HepG2 (cell line): ENCODE results near the gene NT5DC4. TPM values are rescaled to one million over a fixed set of nuclear protein-coding genes. Genes with fewer than 3 reads are reported as not detected.
A peak's percentile ranks its signal among the peaks of the same experiment; 100 is the strongest.

Source experiments
- NFE2L2 ChIP-seq: fragments of 150-350 bp; IDR thresholded peaks from 2 replicates; pipeline ENCODE4 v1.6.1; 2014; ENCODE audit warnings: low read length
- POLR2AphosphoS2 ChIP-seq: IDR thresholded peaks from 2 replicates; pipeline ENCODE4 v1.6.1; 2011; ENCODE audit warnings: low read depth, low read length, improper control_type of control experiment
- TBL1XR1 ChIP-seq: fragments of 150-350 bp; IDR thresholded peaks from 2 replicates; pipeline ENCODE4 v1.6.1; 2014; ENCODE audit warnings: borderline replicate concordance, low read length; ENCODE audit not compliant: partially characterized antibody
- TOE1 ChIP-seq: sonication (generic); formaldehyde crosslinking; IDR thresholded peaks from 2 replicates; pipeline ENCODE4 v1.4.0; 2020; ENCODE audit warnings: mild to moderate bottlenecking, missing genetic modification reagents
- ZNF180 ChIP-seq: sonication (generic); formaldehyde crosslinking; IDR thresholded peaks from 2 replicates; pipeline ENCODE4 v1.4.0; 2020; ENCODE audit warnings: low read depth, missing genetic modification reagents, borderline replicate concordance
- ZNF232 ChIP-seq: sonication (generic); formaldehyde crosslinking; IDR thresholded peaks from 2 replicates; pipeline ENCODE4 v1.4.0; 2020; ENCODE audit warnings: missing genetic modification reagents, borderline replicate concordance
- polyA plus RNA-seq, 8 experiments: library from polyadenylated mRNA; depleted of rRNA in 3 of 8; stranded (reverse) in 7 of 8; unstranded in 1 of 8; fragments of >200 nt; fragmentation: Illumina TruSeq in 4 of 8; extraction: Trizol in 4 of 8; gene quantifications; 2 replicates each; pipeline versions ENCODE4 v1.2.1 to v1.2.3, GENCODE V29; 2011 to 2016; ENCODE audit warnings: low read depth in 4 of 8, missing spikeins in 1 of 8, mixed read lengths in 1 of 8; ENCODE audit not compliant: insufficient read depth in 1 of 8
- total RNA-seq, 5 experiments: library from RNA; depleted of rRNA; stranded (reverse); fragments of >200 nt; fragmentation: Illumina TruSeq; extraction: Trizol; gene quantifications; 2 replicates each; pipeline ENCODE4 v1.2.3, GENCODE V29; 2016; ENCODE audit warnings: low read depth in 1 of 5
- TF ChIP-seq, protein P1 (sequence below): sonication (generic); formaldehyde crosslinking; IDR thresholded peaks from 2 replicates; pipeline ENCODE4 v1.4.0; 2020; ENCODE audit warnings: mild to moderate bottlenecking, missing genetic modification reagents
- TF ChIP-seq, protein P2 (sequence below): sonication (generic); formaldehyde crosslinking; IDR thresholded peaks from 2 replicates; pipeline ENCODE4 v1.4.0; 2020; ENCODE audit warnings: missing genetic modification reagents
- TF ChIP-seq, protein P3 (sequence below): sonication (generic); formaldehyde crosslinking; IDR thresholded peaks from 2 replicates; pipeline ENCODE4 v1.5.1; 2020; ENCODE audit warnings: missing genetic modification reagents, mild to moderate bottlenecking, borderline replicate concordance
- TF ChIP-seq, protein P4 (sequence below): sonication (generic); formaldehyde crosslinking; IDR thresholded peaks from 2 replicates; pipeline ENCODE4 v1.4.0; 2020; ENCODE audit warnings: mild to moderate bottlenecking, missing genetic modification reagents, borderline replicate concordance
- TF ChIP-seq, protein P5 (sequence below): sonication (generic); formaldehyde crosslinking; IDR thresholded peaks from 2 replicates; pipeline ENCODE4 v1.5.0; 2020; ENCODE audit warnings: missing genetic modification reagents

The NT5DC4 gene
- total and polyA plus RNA-seq, 2 of the 13 experiments (the other 11 are each of a cell fraction or from before 2014, with no cell fraction given), result 0.04 to 4.2 TPM

DNA sequence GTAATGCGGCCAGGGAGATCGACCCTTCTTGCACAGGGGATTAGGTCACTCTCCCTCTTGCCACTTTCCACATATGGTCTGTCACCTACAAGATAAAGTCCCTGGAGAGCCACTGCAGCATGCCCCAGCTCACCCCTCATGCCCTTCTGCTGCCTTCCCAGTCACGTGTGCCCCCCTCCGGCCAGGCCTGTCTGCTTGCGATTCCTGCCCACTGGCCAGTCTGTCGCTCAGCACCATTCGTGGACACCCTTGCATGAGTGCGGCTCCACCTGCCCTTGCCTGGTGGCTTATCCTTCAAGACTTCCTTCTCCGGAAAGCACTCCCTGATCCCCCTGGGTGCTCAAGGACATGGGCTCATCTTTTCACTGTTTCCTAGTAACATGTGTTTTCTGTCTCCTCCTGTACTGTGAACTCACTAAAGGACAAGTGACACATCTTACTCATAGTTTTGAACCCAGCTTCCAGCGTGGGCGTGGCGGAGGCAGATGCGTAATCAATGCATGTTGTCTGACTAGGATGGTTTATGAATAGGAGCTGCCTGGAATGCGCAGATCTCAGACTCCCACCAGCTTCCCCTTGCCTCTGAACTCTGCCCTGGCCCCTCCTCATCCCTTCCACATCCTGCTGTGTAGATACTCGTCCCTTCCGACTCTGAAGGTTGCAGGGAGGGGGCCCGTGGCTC, 7.8 kb upstream of the NT5DC4 start (continued):
- TF ChIP-seq, protein P1, sequence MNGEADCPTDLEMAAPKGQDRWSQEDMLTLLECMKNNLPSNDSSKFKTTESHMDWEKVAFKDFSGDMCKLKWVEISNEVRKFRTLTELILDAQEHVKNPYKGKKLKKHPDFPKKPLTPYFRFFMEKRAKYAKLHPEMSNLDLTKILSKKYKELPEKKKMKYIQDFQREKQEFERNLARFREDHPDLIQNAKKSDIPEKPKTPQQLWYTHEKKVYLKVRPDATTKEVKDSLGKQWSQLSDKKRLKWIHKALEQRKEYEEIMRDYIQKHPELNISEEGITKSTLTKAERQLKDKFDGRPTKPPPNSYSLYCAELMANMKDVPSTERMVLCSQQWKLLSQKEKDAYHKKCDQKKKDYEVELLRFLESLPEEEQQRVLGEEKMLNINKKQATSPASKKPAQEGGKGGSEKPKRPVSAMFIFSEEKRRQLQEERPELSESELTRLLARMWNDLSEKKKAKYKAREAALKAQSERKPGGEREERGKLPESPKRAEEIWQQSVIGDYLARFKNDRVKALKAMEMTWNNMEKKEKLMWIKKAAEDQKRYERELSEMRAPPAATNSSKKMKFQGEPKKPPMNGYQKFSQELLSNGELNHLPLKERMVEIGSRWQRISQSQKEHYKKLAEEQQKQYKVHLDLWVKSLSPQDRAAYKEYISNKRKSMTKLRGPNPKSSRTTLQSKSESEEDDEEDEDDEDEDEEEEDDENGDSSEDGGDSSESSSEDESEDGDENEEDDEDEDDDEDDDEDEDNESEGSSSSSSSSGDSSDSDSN, result peak; percentile 28; the same call in 1 of the 2 replicates
- TF ChIP-seq, protein P2, sequence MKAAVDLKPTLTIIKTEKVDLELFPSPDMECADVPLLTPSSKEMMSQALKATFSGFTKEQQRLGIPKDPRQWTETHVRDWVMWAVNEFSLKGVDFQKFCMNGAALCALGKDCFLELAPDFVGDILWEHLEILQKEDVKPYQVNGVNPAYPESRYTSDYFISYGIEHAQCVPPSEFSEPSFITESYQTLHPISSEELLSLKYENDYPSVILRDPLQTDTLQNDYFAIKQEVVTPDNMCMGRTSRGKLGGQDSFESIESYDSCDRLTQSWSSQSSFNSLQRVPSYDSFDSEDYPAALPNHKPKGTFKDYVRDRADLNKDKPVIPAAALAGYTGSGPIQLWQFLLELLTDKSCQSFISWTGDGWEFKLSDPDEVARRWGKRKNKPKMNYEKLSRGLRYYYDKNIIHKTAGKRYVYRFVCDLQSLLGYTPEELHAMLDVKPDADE (CRISPR knock-in tag), result no peak
- no peak for TF ChIP-seq ZNF232 (CRISPR knock-in tag)
- no peak for TF ChIP-seq TBL1XR1
- no peak for TF ChIP-seq POLR2AphosphoS2
- no peak for TF ChIP-seq ZNF180
- no peak for TF ChIP-seq TOE1 (CRISPR knock-in tag)
- TF ChIP-seq, protein P3, sequence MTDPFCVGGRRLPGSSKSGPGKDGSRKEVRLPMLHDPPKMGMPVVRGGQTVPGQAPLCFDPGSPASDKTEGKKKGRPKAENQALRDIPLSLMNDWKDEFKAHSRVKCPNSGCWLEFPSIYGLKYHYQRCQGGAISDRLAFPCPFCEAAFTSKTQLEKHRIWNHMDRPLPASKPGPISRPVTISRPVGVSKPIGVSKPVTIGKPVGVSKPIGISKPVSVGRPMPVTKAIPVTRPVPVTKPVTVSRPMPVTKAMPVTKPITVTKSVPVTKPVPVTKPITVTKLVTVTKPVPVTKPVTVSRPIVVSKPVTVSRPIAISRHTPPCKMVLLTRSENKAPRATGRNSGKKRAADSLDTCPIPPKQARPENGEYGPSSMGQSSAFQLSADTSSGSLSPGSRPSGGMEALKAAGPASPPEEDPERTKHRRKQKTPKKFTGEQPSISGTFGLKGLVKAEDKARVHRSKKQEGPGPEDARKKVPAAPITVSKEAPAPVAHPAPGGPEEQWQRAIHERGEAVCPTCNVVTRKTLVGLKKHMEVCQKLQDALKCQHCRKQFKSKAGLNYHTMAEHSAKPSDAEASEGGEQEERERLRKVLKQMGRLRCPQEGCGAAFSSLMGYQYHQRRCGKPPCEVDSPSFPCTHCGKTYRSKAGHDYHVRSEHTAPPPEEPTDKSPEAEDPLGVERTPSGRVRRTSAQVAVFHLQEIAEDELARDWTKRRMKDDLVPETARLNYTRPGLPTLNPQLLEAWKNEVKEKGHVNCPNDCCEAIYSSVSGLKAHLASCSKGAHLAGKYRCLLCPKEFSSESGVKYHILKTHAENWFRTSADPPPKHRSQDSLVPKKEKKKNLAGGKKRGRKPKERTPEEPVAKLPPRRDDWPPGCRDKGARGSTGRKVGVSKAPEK (CRISPR knock-in tag), result no peak
- TF ChIP-seq NFE2L2, result no peak
- TF ChIP-seq, protein P4, sequence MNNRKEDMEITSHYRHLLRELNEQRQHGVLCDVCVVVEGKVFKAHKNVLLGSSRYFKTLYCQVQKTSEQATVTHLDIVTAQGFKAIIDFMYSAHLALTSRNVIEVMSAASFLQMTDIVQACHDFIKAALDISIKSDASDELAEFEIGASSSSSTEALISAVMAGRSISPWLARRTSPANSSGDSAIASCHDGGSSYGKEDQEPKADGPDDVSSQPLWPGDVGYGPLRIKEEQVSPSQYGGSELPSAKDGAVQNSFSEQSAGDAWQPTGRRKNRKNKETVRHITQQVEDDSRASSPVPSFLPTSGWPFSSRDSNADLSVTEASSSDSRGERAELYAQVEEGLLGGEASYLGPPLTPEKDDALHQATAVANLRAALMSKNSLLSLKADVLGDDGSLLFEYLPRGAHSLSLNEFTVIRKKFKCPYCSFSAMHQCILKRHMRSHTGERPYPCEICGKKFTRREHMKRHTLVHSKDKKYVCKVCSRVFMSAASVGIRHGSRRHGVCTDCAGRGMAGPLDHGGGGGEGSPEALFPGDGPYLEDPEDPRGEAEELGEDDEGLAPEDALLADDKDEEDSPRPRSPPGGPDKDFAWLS (CRISPR knock-in tag), result no peak
- TF ChIP-seq, protein P5, sequence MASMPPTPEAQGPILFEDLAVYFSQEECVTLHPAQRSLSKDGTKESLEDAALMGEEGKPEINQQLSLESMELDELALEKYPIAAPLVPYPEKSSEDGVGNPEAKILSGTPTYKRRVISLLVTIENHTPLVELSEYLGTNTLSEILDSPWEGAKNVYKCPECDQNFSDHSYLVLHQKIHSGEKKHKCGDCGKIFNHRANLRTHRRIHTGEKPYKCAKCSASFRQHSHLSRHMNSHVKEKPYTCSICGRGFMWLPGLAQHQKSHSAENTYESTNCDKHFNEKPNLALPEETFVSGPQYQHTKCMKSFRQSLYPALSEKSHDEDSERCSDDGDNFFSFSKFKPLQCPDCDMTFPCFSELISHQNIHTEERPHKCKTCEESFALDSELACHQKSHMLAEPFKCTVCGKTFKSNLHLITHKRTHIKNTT, result no peak
